GM12878 (cell line): ENCODE results near the gene DIS3L2. TPM values are rescaled to one million over a fixed set of nuclear protein-coding genes. Genes with fewer than 3 reads are reported as not detected.

Experiments used
- ATAC-seq: fragments of 200-7000 bp; cut with Tn5 transposase; 3 replicates; pipeline ENCODE4 v1.9.1; 2020; ENCODE audit warnings: mild to moderate bottlenecking, moderate library complexity
- BruUV-seq: library from RNA; stranded (reverse); fragments of 400-500 nt; replicated peaks from 2 replicates; lab custom pipeline; 2021; lab: Mats Ljungman, UMichigan
- CTCF ChIA-PET: fragments of 300-600 bp; sonication (Branson Sonifier 250); formaldehyde crosslinking; extraction: SDS; loops from one replicate; lab custom pipeline; 2021; ENCODE audit warnings: inconsistent platforms; lab: Yijun Ruan, JAX
- POLR2A ChIA-PET: fragments of 350-600 bp; formaldehyde crosslinking; extraction: SDS; loops from one replicate; lab custom pipeline; 2021; ENCODE audit warnings: inconsistent platforms; lab: Charles Lee
- RAD21 ChIA-PET: fragments of 300-600 bp; sonication (Branson Sonifier 250); formaldehyde crosslinking; loops from one replicate; lab custom pipeline; 2023; ENCODE audit warnings: antibody characterized with exemption; ENCODE audit not compliant: unreplicated experiment; lab: Charles Lee
- SMC1A ChIA-PET: fragments of 300-600 bp; sonication (Branson Sonifier 250); formaldehyde crosslinking; loops from one replicate; lab custom pipeline; 2023; ENCODE audit not compliant: unreplicated experiment, uncharacterized antibody; lab: Charles Lee
- DNase-seq: peaks from one replicate; pipeline ENCODE4 v3.0.0-alpha.2; 2011; ENCODE audit warnings: low read depth, low spot score
- FAIRE-seq: peaks from 3 replicates; lab custom pipeline; 2011; peaks lifted over from hg19 to GRCh38; lab: Jason Lieb, UNC
- H2AFZ ChIP-seq: 2 replicates; pipeline ENCODE4 v1.6.0; 2011; ENCODE audit warnings: low read depth, low read length, control low read depth; ENCODE audit not compliant: control insufficient read depth
- H3K27ac ChIP-seq: 2 replicates; pipeline ENCODE4 v1.5.1; 2011; ENCODE audit warnings: control low read depth; ENCODE audit not compliant: control insufficient read depth, insufficient read depth
- H3K27me3 ChIP-seq, 2 experiments: replicated peaks in 1 of 2; 2 replicates each; pipeline versions ENCODE4 v1.6.0 to v1.6.1; 2011; ENCODE audit warnings: low read length in 1 of 2; ENCODE audit not compliant: control insufficient read depth in 2 of 2, insufficient read depth in 2 of 2
- H3K36me3 ChIP-seq, 2 experiments: 2 replicates each; pipeline ENCODE4 v1.5.1; 2011; ENCODE audit warnings: low read length in 1 of 2; ENCODE audit not compliant: control insufficient read depth in 2 of 2, insufficient read depth in 2 of 2
- H3K4me1 ChIP-seq: 2 replicates; pipeline ENCODE4 v1.6.1; 2011; ENCODE audit warnings: mild to moderate bottlenecking, low read length, moderate library complexity, mixed read lengths; ENCODE audit not compliant: control insufficient read depth, insufficient read depth
- H3K4me2 ChIP-seq: 2 replicates; pipeline ENCODE4 v1.6.0; 2011; ENCODE audit warnings: control low read depth; ENCODE audit not compliant: control insufficient read depth, insufficient read depth
- H3K4me3 ChIP-seq: fragments of 200-600 bp; sonication (generic); 2 replicates; pipeline ENCODE4 v1.5.1; 2016
- H3K79me2 ChIP-seq: 2 replicates; pipeline ENCODE4 v1.6.0; 2011; ENCODE audit warnings: low read length; ENCODE audit not compliant: control insufficient read depth, insufficient read depth
- H3K9ac ChIP-seq: 2 replicates; pipeline ENCODE4 v1.8.0; 2011; ENCODE audit warnings: low read length, control low read depth, mixed read lengths; ENCODE audit not compliant: control insufficient read depth, insufficient read depth
- H3K9me3 ChIP-seq: replicated peaks from 3 replicates; pipeline ENCODE4 v1.5.1; 2011; ENCODE audit warnings: mild to moderate bottlenecking, low read length; ENCODE audit not compliant: control insufficient read depth, insufficient read depth
- H4K20me1 ChIP-seq: 2 replicates; pipeline ENCODE4 v1.6.0; 2011; ENCODE audit not compliant: control insufficient read depth, insufficient read depth
- ELK1 ChIP-seq: IDR thresholded peaks from 2 replicates; pipeline ENCODE4 v1.6.1; 2012; ENCODE audit warnings: low read depth, low read length, improper control_type of control experiment
- EZH2 ChIP-seq: IDR thresholded peaks from 2 replicates; pipeline ENCODE4 v1.6.1; 2012; ENCODE audit warnings: low read depth, mild to moderate bottlenecking, control low read depth, inconsistent platforms, low read length, borderline replicate concordance; ENCODE audit not compliant: control insufficient read depth
- NBN ChIP-seq: fragments of 450-650 bp; IDR thresholded peaks from 2 replicates; pipeline ENCODE4 v1.6.1; 2016
- ZNF217 ChIP-seq: fragments of 450-650 bp; IDR thresholded peaks from 2 replicates; pipeline ENCODE4 v1.6.1; 2017; ENCODE audit warnings: antibody characterized with exemption, mild to moderate bottlenecking
- WGBS: methylation state at CpG from one replicate; pipeline ENCODE4 v1.1.6; 2016; ENCODE audit warnings: low lambda C conversion rate; ENCODE audit not compliant: insufficient replicate concordance, insufficient coverage; ENCODE audit errors: missing lambda C conversion rate; 5-methylcytosine and 5-hydroxymethylcytosine counted together
- in situ Hi-C: fragments of 300-500 bp; cut with MboI; formaldehyde crosslinking; loops from 9 replicates; pipeline ENCODE4 v1.14.3; 2018; ENCODE audit warnings: mixed read lengths
- intact Hi-C: fragments of 100-400 bp; cut with micrococcal nuclease; formaldehyde crosslinking; loops from one replicate; pipeline ENCODE4 v1.14.2; 2022; ENCODE audit not compliant: unreplicated experiment
- polyA plus RNA-seq, 11 experiments: library from polyadenylated mRNA; depleted of rRNA in 4 of 11; unstranded in 6 of 11; stranded (reverse) in 5 of 11; fragments of >200 nt; fragmentation: Nextera tagmentation in 4 of 11; fragmentation: Illumina TruSeq in 1 of 11; extraction: Ambion mirVana in 4 of 11; extraction: Trizol in 1 of 11; gene quantifications; 1 replicate in 1 of 11; 2 replicates in 10 of 11; pipeline versions ENCODE4 v1.2.1 to v1.2.3, GENCODE V29; 2011 to 2016; ENCODE audit warnings: inconsistent platforms in 2 of 11, missing spikeins in 2 of 11, low read depth in 1 of 11
- total RNA-seq, 4 experiments: library from RNA; depleted of rRNA in 3 of 4; stranded (reverse); fragments of >200 nt in 3 of 4; fragmentation: Illumina TruSeq in 1 of 4; extraction: Trizol in 1 of 4; gene quantifications; 2 replicates each; pipeline versions ENCODE4 v1.2.1 to v1.2.3, GENCODE V29; 2013 to 2021
- TF ChIP-seq, protein P1 (sequence below): fragments of 450-650 bp; IDR thresholded peaks from 2 replicates; pipeline ENCODE4 v1.6.1; 2017; ENCODE audit warnings: low read depth, mild to moderate bottlenecking, moderate library complexity

DIS3L2 gene
- total and polyA plus RNA-seq, 10 of the 15 experiments (the other 5 are each of a cell fraction or from before 2014, with no cell fraction given), result 3.5 to 27.1 (median 16.0) TPM

DNA sequence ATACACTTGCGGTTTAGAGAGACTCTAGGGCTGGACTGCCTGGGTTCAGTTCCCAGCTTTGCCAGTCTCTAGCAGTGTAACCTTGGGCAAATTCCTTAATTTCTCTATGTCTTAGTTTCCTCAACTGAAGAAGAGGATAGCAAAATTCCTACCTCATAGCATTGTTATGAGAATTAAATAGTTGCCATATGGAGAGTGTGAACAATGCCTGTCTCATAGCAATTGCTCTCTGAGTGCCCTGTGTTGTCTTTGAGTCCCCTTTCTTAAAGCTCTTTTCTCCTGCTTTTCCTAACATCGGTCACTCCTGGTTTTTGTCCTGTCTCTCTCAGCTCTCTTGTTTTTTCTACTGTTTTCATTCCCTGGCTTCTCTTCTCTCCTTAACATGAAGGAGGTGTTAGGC, 300.3 kb downstream of the DIS3L2 start:
- Histone ChIP-seq H3K79me2 (no peaks in the 10 kb centered on the region), H3K4me1 (no peaks in the 10 kb centered on the region), H3K27me3 (no peaks in the 10 kb centered on the region), H2AFZ (no peak overlapping the region), H4K20me1 (no peaks in the 10 kb centered on the region), H3K9me3 (no peaks in the 10 kb centered on the region), H3K4me2 (no peak overlapping the region)
- FAIRE-seq, result no peak
- ChIA-PET POLR2A (no interaction called here), CTCF (interaction anchor here (0.6 kb wide), 1 partner anchor 792 kb away, joined by 3 read pairs; no protein-coding TSS in a partner anchor)
- WGBS, result 96% methylated on average over 2 of the region's 2 CpGs
- DNase-seq, result no peak
- TF ChIP-seq, protein P1, sequence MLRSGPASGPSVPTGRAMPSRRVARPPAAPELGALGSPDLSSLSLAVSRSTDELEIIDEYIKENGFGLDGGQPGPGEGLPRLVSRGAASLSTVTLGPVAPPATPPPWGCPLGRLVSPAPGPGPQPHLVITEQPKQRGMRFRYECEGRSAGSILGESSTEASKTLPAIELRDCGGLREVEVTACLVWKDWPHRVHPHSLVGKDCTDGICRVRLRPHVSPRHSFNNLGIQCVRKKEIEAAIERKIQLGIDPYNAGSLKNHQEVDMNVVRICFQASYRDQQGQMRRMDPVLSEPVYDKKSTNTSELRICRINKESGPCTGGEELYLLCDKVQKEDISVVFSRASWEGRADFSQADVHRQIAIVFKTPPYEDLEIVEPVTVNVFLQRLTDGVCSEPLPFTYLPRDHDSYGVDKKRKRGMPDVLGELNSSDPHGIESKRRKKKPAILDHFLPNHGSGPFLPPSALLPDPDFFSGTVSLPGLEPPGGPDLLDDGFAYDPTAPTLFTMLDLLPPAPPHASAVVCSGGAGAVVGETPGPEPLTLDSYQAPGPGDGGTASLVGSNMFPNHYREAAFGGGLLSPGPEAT, result no peak
- TF ChIP-seq EZH2 (no peak), ELK1 (no peak), NBN (no peak), ZNF217 (no peak)
- TF ChIP-seq, all 136 proteins: peak for 0
- Histone ChIP-seq H3K4me3 (no peak overlapping the region), H3K27ac (no peak overlapping the region), H3K36me3 (peaks cover 4 to 5% of the 10 kb centered on the region in 2 experiments; a peak in 3 of 4 replicates), H3K9ac (no peak overlapping the region)
- intact Hi-C loops (no loop called here), in situ Hi-C loops (no loop called here)
- BruUV-seq, result no TSS peak
- RAD21 ChIA-PET, result no interaction called here
- ATAC-seq, result no peak
- SMC1A ChIA-PET, result no interaction called here
